HCT116 (cell line): ENCODE results near the gene TEX264. TPM values are rescaled to one million over a fixed set of nuclear protein-coding genes. Genes with fewer than 3 reads are reported as not detected.

Experiments
- ATAC-seq: fragments of 200-7000 bp; cut with Tn5 transposase; 2 replicates; pipeline ENCODE4 v1.9.1; 2020; ENCODE audit warnings: mild to moderate bottlenecking, moderate library complexity
- BruUV-seq: library from RNA; stranded (reverse); fragments of 400-500 nt; replicated peaks from 2 replicates; lab custom pipeline; 2021; lab: Mats Ljungman, UMichigan
- CTCF ChIA-PET: fragments of 300-600 bp; sonication (Branson Sonifier 250); formaldehyde crosslinking; loops from one replicate; lab custom pipeline; 2021; ENCODE audit warnings: antibody characterized with exemption; lab: Charles Lee
- POLR2A ChIA-PET: fragments of 300-600, 350-600 bp; sonication (Branson Sonifier 250); formaldehyde crosslinking; loops from one replicate; lab custom pipeline; 2021; ENCODE audit warnings: antibody characterized with exemption; lab: Charles Lee
- RAD21 ChIA-PET, 2 experiments: fragments of 300-600 bp; sonication (Branson Sonifier 250); formaldehyde crosslinking; loops; one replicate each; lab custom pipeline; 2023; ENCODE audit warnings: low total read pairs in 2 of 2; ENCODE audit not compliant: uncharacterized antibody in 2 of 2, unreplicated experiment in 2 of 2, low non-redundant PET in 1 of 2; lab: Charles Lee
- DNase-seq: peaks from one replicate; pipeline ENCODE4 v3.0.0-alpha.2; 2010; ENCODE audit warnings: low read depth, low spot score
- H2AFZ ChIP-seq: fragments of 200-600 bp; shearing (Covaris generic), sonication (generic); 2 replicates; pipeline ENCODE4 v1.6.1; 2017; ENCODE audit warnings: low read depth, mixed run types, mixed read lengths, antibody characterized with exemption, low read length; ENCODE audit not compliant: poor library complexity, severe bottlenecking
- H3K27ac ChIP-seq: 2 replicates; pipeline ENCODE4 v1.5.1; 2012; ENCODE audit warnings: low read depth, low read length
- H3K27me3 ChIP-seq: fragments of 200-600 bp; sonication (generic); 2 replicates; pipeline ENCODE4 v1.6.1; 2016; ENCODE audit warnings: mixed run types, low read length, mixed read lengths; ENCODE audit not compliant: insufficient read depth
- H3K36me3 ChIP-seq, 2 experiments: fragments of 200-500 bp in 1 of 2; fragments of 200-600 bp in 1 of 2; sonication (Bioruptor generic) in 1 of 2; sonication (generic) in 1 of 2; 2 replicates each; pipeline versions ENCODE4 v1.5.1 to v1.6.1; 2014 to 2016; ENCODE audit warnings: low read length in 2 of 2, inconsistent platforms in 1 of 2, mixed read lengths in 1 of 2, mixed run types in 1 of 2; ENCODE audit not compliant: insufficient read depth in 2 of 2, control insufficient read depth in 1 of 2
- H3K4me1 ChIP-seq, 2 experiments: fragments of 200-600 bp in 1 of 2; sonication (generic) in 1 of 2; 2 replicates each; pipeline versions ENCODE4 v1.5.1 to v1.6.1; 2012 to 2017; ENCODE audit warnings: low read length in 2 of 2, inconsistent platforms in 1 of 2, mild to moderate bottlenecking in 1 of 2, mixed read lengths in 1 of 2, mixed run types in 1 of 2, moderate library complexity in 1 of 2; ENCODE audit not compliant: insufficient read depth in 2 of 2, control insufficient read depth in 1 of 2
- H3K4me2 ChIP-seq: fragments of 200-600 bp; sonication (generic); 2 replicates; pipeline ENCODE4 v1.6.1; 2017; ENCODE audit warnings: mixed run types, low read length, mixed read lengths
- H3K4me3 ChIP-seq, 2 experiments: fragments of 200-600 bp in 1 of 2; sonication (generic) in 1 of 2; replicated peaks in 1 of 2; 2 replicates each; pipeline ENCODE4 v1.5.1; 2011 to 2016; ENCODE audit warnings: low read length in 2 of 2, control low read depth in 1 of 2, low read depth in 1 of 2, mild to moderate bottlenecking in 1 of 2, mixed read lengths in 1 of 2, mixed run types in 1 of 2
- H3K79me2 ChIP-seq: fragments of 200-600 bp; sonication (generic); 2 replicates; pipeline ENCODE4 v1.6.1; 2017; ENCODE audit warnings: mild to moderate bottlenecking, mixed run types, low read length, moderate library complexity, mixed read lengths; ENCODE audit not compliant: insufficient read depth
- H3K9ac ChIP-seq: fragments of 200-600 bp; sonication (generic); 2 replicates; pipeline ENCODE4 v1.6.1; 2016; ENCODE audit warnings: low read length, mixed read lengths
- H3K9me2 ChIP-seq: fragments of 200-600 bp; sonication (generic), shearing (Covaris generic); 2 replicates; pipeline ENCODE4 v1.6.1; 2017; ENCODE audit warnings: mixed run types, mild to moderate bottlenecking, moderate library complexity; ENCODE audit not compliant: insufficient read depth
- H3K9me3 ChIP-seq, 2 experiments: fragments of 200-500 bp in 1 of 2; fragments of 200-600 bp in 1 of 2; sonication (Bioruptor generic) in 1 of 2; sonication (generic) in 1 of 2; 2 replicates each; pipeline ENCODE4 v1.6.1; 2014 to 2017; ENCODE audit warnings: low read length in 2 of 2, mixed read lengths in 2 of 2, inconsistent platforms in 1 of 2, low read depth in 1 of 2, mild to moderate bottlenecking in 1 of 2, mixed run types in 1 of 2, moderate library complexity in 1 of 2; ENCODE audit not compliant: control insufficient read depth in 1 of 2, insufficient read depth in 1 of 2
- H4K20me1 ChIP-seq: fragments of 200-600 bp; sonication (generic), shearing (Covaris generic); 2 replicates; pipeline ENCODE4 v1.6.1; 2017; ENCODE audit warnings: mixed run types, mild to moderate bottlenecking, moderate library complexity; ENCODE audit not compliant: insufficient read depth
- ATF3 ChIP-seq: IDR thresholded peaks from 2 replicates; pipeline ENCODE4 v1.6.1; 2012
- CBX3 ChIP-seq: IDR thresholded peaks from 2 replicates; pipeline ENCODE4 v1.6.1; 2012; ENCODE audit warnings: low read depth
- CEBPB ChIP-seq: IDR thresholded peaks from 2 replicates; pipeline ENCODE4 v1.6.1; 2012; ENCODE audit warnings: low read depth
- CTCF ChIP-seq, 3 experiments: fragments of 200-600 bp in 1 of 3; sonication (generic) in 1 of 3; IDR thresholded peaks in 2 of 3; conservative IDR thresholded peaks in 1 of 3; 2 replicates each; pipeline ENCODE4 v1.5.1; 2012 to 2017; ENCODE audit warnings: low read depth in 2 of 3, low read length in 2 of 3, antibody characterized with exemption in 1 of 3, borderline replicate concordance in 1 of 3, control low read depth in 1 of 3, mild to moderate bottlenecking in 1 of 3, mixed read lengths in 1 of 3, mixed run types in 1 of 3, moderate library complexity in 1 of 3; ENCODE audit not compliant: insufficient read depth in 1 of 3
- ELF1 ChIP-seq: IDR thresholded peaks from 2 replicates; pipeline ENCODE4 v1.6.1; 2012; ENCODE audit warnings: low read depth, borderline replicate concordance
- EZH2 ChIP-seq: fragments of 200-600 bp; sonication (generic); IDR thresholded peaks from 2 replicates; pipeline ENCODE4 v1.6.1; 2017; ENCODE audit warnings: antibody characterized with exemption, mixed run types
- EZH2phosphoT487 ChIP-seq: fragments of 200-600 bp; IDR thresholded peaks from 2 replicates; pipeline ENCODE4 v1.6.1; 2018; ENCODE audit warnings: antibody characterized with exemption, borderline replicate concordance
- FOSL1 ChIP-seq: IDR thresholded peaks from 2 replicates; pipeline ENCODE4 v1.6.1; 2012; ENCODE audit warnings: low read depth
- JUND ChIP-seq: IDR thresholded peaks from 2 replicates; pipeline ENCODE4 v1.6.1; 2012
- MAX ChIP-seq: IDR thresholded peaks from 2 replicates; pipeline ENCODE4 v1.6.1; 2012
- POLR2A ChIP-seq: IDR thresholded peaks from 2 replicates; pipeline ENCODE4 v1.7.0; 2011; ENCODE audit warnings: borderline replicate concordance; ENCODE audit not compliant: insufficient read depth, insufficient read length; ENCODE audit errors: extremely low read depth
- POLR2AphosphoS5 ChIP-seq: IDR thresholded peaks from 2 replicates; pipeline ENCODE4 v1.6.1; 2011; ENCODE audit warnings: mild to moderate bottlenecking, low read depth, low read length, moderate library complexity
- RAD21 ChIP-seq: IDR thresholded peaks from 2 replicates; pipeline ENCODE4 v1.6.1; 2012; ENCODE audit warnings: low read depth, mild to moderate bottlenecking
- SIN3A ChIP-seq: IDR thresholded peaks from 2 replicates; pipeline ENCODE4 v1.6.1; 2012; ENCODE audit warnings: low read depth
- SP1 ChIP-seq: IDR thresholded peaks from 2 replicates; pipeline ENCODE4 v1.6.1; 2012; ENCODE audit warnings: low read depth
- TCF7L2 ChIP-seq: IDR thresholded peaks from 2 replicates; pipeline ENCODE4 v1.7.0; 2011; ENCODE audit warnings: borderline replicate concordance, inconsistent platforms; ENCODE audit not compliant: insufficient read depth, insufficient read length; ENCODE audit errors: extremely low read depth
- YY1 ChIP-seq: IDR thresholded peaks from 2 replicates; pipeline ENCODE4 v1.6.1; 2011; ENCODE audit warnings: low read length, low read depth, moderate library complexity, mild to moderate bottlenecking; ENCODE audit not compliant: insufficient replicate concordance; ENCODE audit errors: extremely low read depth
- ZNF274 ChIP-seq: fragments of 200-500 bp; sonication (Bioruptor generic); IDR thresholded peaks from 2 replicates; pipeline ENCODE4 v1.6.1; 2014; ENCODE audit warnings: mild to moderate bottlenecking, low read depth, low read length, inconsistent platforms
- intact Hi-C: fragments of 100-400 bp; cut with micrococcal nuclease; formaldehyde crosslinking; loops from 2 replicates; pipeline ENCODE4 v1.10.0; 2022
- total RNA-seq: library from RNA; stranded (reverse); gene quantifications from one replicate; pipeline ENCODE4 v1.2.1, GENCODE V29; 2021; ENCODE audit not compliant: unreplicated experiment

Gene TEX264
- total RNA-seq, 1 experiment from 2014 or later, result 36.0 TPM

- intact Hi-C loops, result no loop called here
- H3K27me3 ChIP-seq, result 0 out of 2 replicates have a peak, but pooled peaks cover 6% of the 10 kb centered on the region
- no peak overlapping the region for H3K4me2 ChIP-seq
- no peaks in the 10 kb centered on the region for H3K79me2 ChIP-seq
- H3K9me3 ChIP-seq, result no peaks in the 10 kb centered on the region
- H2AFZ ChIP-seq, result no peak overlapping the region
- no peaks in the 10 kb centered on the region for H3K4me1 ChIP-seq
- no peak overlapping the region for H3K4me3 ChIP-seq
- no peaks in the 10 kb centered on the region for H3K9me2 ChIP-seq
- no peak overlapping the region for H3K9ac ChIP-seq
- no peak overlapping the region for H3K27ac ChIP-seq
- DNase-seq (no peak), ATAC-seq (no peak)
- ChIA-PET RAD21 (no interaction called here), CTCF (no interaction called here), POLR2A (no interaction called here)
- H4K20me1 ChIP-seq, result no peaks in the 10 kb centered on the region
- no peaks in the 10 kb centered on the region for H3K36me3 ChIP-seq
- TF ChIP-seq ZNF274 (no peak), EZH2 (no peak), SIN3A (no peak), CBX3 (no peak), CEBPB (no peak), EZH2phosphoT487 (no peak), SP1 (no peak), FOSL1 (no peak), ATF3 (no peak), RAD21 (no peak), YY1 (no peak)
- no TSS peak for BruUV-seq
Observed at GRCh38 chr3:51735950-51736349, 64.9 kb downstream of the TEX264 start.

- Histone ChIP-seq H3K27me3 (0 out of 2 replicates have a peak, but pooled peaks cover 6% of the 10 kb centered on the region), H3K9ac (no peak overlapping the region), H4K20me1 (no peaks in the 10 kb centered on the region), H3K9me2 (no peaks in the 10 kb centered on the region), H3K4me2 (no peak overlapping the region), H3K79me2 (no peaks in the 10 kb centered on the region), H3K4me3 (no peak overlapping the region), H3K9me3 (no peaks in the 10 kb centered on the region), H3K36me3 (no peaks in the 10 kb centered on the region), H3K27ac (no peak overlapping the region), H2AFZ (no peak overlapping the region), H3K4me1 (no peaks in the 10 kb centered on the region)
- ChIA-PET CTCF (no interaction called here), RAD21 (no interaction called here), POLR2A (no interaction called here)
- ATAC-seq (no peak), DNase-seq (no peak)
- intact Hi-C loops, result no loop called here
- no TSS peak for BruUV-seq
- no peak for TF ChIP-seq CEBPB
- TF ChIP-seq ZNF274, result no peak
- no peak for TF ChIP-seq SP1
- TF ChIP-seq ATF3, result no peak
- no peak for TF ChIP-seq POLR2A
- no peak for TF ChIP-seq CTCF (IDR thresholded peaks at IDR 0.05 in 2 of 3, conservative IDR thresholded peaks at IDR 0.05 in 1 of 3; ENCODE audit: borderline replicate concordance in 1 of 3, insufficient read depth in 1 of 3, low read depth in 2 of 3, low read length in 2 of 3)
- no peak for TF ChIP-seq MAX
- TF ChIP-seq POLR2AphosphoS5, result no peak
- no peak for TF ChIP-seq ELF1
- no peak for TF ChIP-seq JUND
- TF ChIP-seq TCF7L2, result no peak
- no peak for TF ChIP-seq EZH2phosphoT487
- TF ChIP-seq CBX3, result no peak
Observed at GRCh38 chr3:51739110-51739509, 68.1 kb downstream of the TEX264 start.
